Mesenchymal stem cell (in vitro differentiated cells and primary cell): ENCODE measurements around the gene CPNE1.
A peak's percentile ranks its signal among the peaks of the same experiment; 100 is the strongest.

ENCODE experiments used
- DNase-seq: peaks from one replicate; pipeline ENCODE4 v3.0.0-alpha.2; 2013
- H2AFZ ChIP-seq: one replicate; pipeline ENCODE4 v1.6.1; 2013; ENCODE audit warnings: low read depth, mild to moderate bottlenecking, control low read depth, inconsistent platforms, low read length, moderate library complexity
- H2AK5ac ChIP-seq: 2 replicates; pipeline ENCODE4 v1.6.1; 2013; ENCODE audit warnings: low read length, moderate library complexity, mild to moderate bottlenecking, inconsistent platforms; ENCODE audit not compliant: severe bottlenecking
- H2BK120ac ChIP-seq: one replicate; pipeline ENCODE4 v1.6.1; 2013; ENCODE audit warnings: low read depth, mild to moderate bottlenecking, inconsistent platforms, low read length, moderate library complexity
- H2BK12ac ChIP-seq, 2 experiments: one replicate each; pipeline ENCODE4 v1.6.1; 2013; ENCODE audit warnings: inconsistent platforms in 2 of 2, low read length in 2 of 2, mild to moderate bottlenecking in 2 of 2, moderate library complexity in 2 of 2, control low read depth in 1 of 2
- H2BK15ac ChIP-seq: one replicate; pipeline ENCODE4 v1.6.1; 2013; ENCODE audit warnings: mild to moderate bottlenecking, low read depth, inconsistent platforms; ENCODE audit not compliant: poor library complexity, severe bottlenecking
- H2BK5ac ChIP-seq: 2 replicates; pipeline ENCODE4 v1.6.1; 2013; ENCODE audit warnings: low read depth, mild to moderate bottlenecking, low read length, control low read depth, inconsistent platforms; ENCODE audit not compliant: poor library complexity, severe bottlenecking
- H3K14ac ChIP-seq, 2 experiments: one replicate each; pipeline ENCODE4 v1.6.1; 2013; ENCODE audit warnings: inconsistent platforms in 2 of 2, low read length in 2 of 2, control low read depth in 1 of 2, mild to moderate bottlenecking in 1 of 2, moderate library complexity in 1 of 2
- H3K18ac ChIP-seq, 2 experiments: one replicate each; pipeline ENCODE4 v1.6.1; 2013; ENCODE audit warnings: inconsistent platforms in 2 of 2, low read length in 2 of 2, control low read depth in 1 of 2, low read depth in 1 of 2, mild to moderate bottlenecking in 1 of 2
- H3K23ac ChIP-seq, 2 experiments: one replicate each; pipeline ENCODE4 v1.6.1; 2013; ENCODE audit warnings: inconsistent platforms in 2 of 2, low read length in 2 of 2, mild to moderate bottlenecking in 2 of 2, moderate library complexity in 2 of 2, control low read depth in 1 of 2
- H3K27ac ChIP-seq: 2 replicates; pipeline ENCODE4 v1.5.1; 2013; ENCODE audit warnings: mild to moderate bottlenecking, moderate library complexity, low read length, control low read depth, inconsistent platforms; ENCODE audit not compliant: poor library complexity, severe bottlenecking
- H3K27me3 ChIP-seq, 2 experiments: 2 replicates each; pipeline versions ENCODE4 v1.6.1 to v1.7.0; 2013; ENCODE audit warnings: low read length in 2 of 2, mild to moderate bottlenecking in 2 of 2, moderate library complexity in 2 of 2, control low read depth in 1 of 2, inconsistent platforms in 1 of 2; ENCODE audit not compliant: control insufficient read depth in 1 of 2, insufficient read depth in 1 of 2
- H3K36me3 ChIP-seq, 2 experiments: 2 replicates each; pipeline versions ENCODE4 v1.6.1 to v1.7.0; 2013; ENCODE audit warnings: low read length in 2 of 2, control low read depth in 1 of 2, inconsistent platforms in 1 of 2, low read depth in 1 of 2, mild to moderate bottlenecking in 1 of 2; ENCODE audit not compliant: insufficient read depth in 2 of 2, control insufficient read depth in 1 of 2
- H3K4ac ChIP-seq, 2 experiments: one replicate each; pipeline ENCODE4 v1.6.1; 2013; ENCODE audit warnings: inconsistent platforms in 2 of 2, low read length in 2 of 2, mild to moderate bottlenecking in 2 of 2, moderate library complexity in 2 of 2, control low read depth in 1 of 2, low read depth in 1 of 2
- H3K4me1 ChIP-seq: 2 replicates; pipeline ENCODE4 v1.6.1; 2013; ENCODE audit warnings: low read depth, low read length, control low read depth; ENCODE audit not compliant: control insufficient read depth, insufficient read depth
- H3K4me2 ChIP-seq: 2 replicates; pipeline ENCODE4 v1.6.1; 2013; ENCODE audit warnings: low read length, mild to moderate bottlenecking, inconsistent platforms; ENCODE audit not compliant: poor library complexity, severe bottlenecking
- H3K4me3 ChIP-seq, 2 experiments: 2 replicates each; pipeline versions ENCODE4 v1.5.1 to v1.7.0; 2013; ENCODE audit warnings: low read length in 2 of 2, mild to moderate bottlenecking in 2 of 2, control low read depth in 1 of 2, low read depth in 1 of 2; ENCODE audit not compliant: insufficient read depth in 1 of 2
- H3K79me1 ChIP-seq: replicated peaks from 2 replicates; pipeline ENCODE4 v1.6.1; 2013; ENCODE audit warnings: mild to moderate bottlenecking, control low read depth, low read length, inconsistent platforms; ENCODE audit not compliant: poor library complexity, severe bottlenecking
- H3K9ac ChIP-seq: 2 replicates; pipeline ENCODE4 v1.7.0; 2013; ENCODE audit warnings: mild to moderate bottlenecking, low read length, moderate library complexity
- H3K9me3 ChIP-seq: 2 replicates; pipeline ENCODE4 v1.7.0; 2013; ENCODE audit warnings: mild to moderate bottlenecking, low read length; ENCODE audit not compliant: control insufficient read depth
- H4K8ac ChIP-seq: one replicate; pipeline ENCODE4 v1.6.1; 2013; ENCODE audit warnings: inconsistent platforms, mild to moderate bottlenecking, low read length, moderate library complexity
- H4K91ac ChIP-seq: one replicate; pipeline ENCODE4 v1.6.1; 2013; ENCODE audit warnings: mild to moderate bottlenecking, low read length, inconsistent platforms
- WGBS: methylation state at CpG from one replicate; pipeline ENCODE4 v1.1.7; 2013; ENCODE audit warnings: mixed read lengths; 5-methylcytosine and 5-hydroxymethylcytosine counted together

The CPNE1 gene

GRCh38 chr20:35621560-35621946, 43.1 kb downstream of the CPNE1 start:
- Histone ChIP-seq H4K8ac (no peak overlapping the region), H3K9me3 (no peaks in the 10 kb centered on the region), H2BK12ac (no peak overlapping the region), H2AFZ (no peak overlapping the region), H2BK5ac (no peak overlapping the region), H3K27ac (no peak overlapping the region), H2BK15ac (no peak overlapping the region), H3K18ac (no peak overlapping the region), H3K4ac (no peak overlapping the region), H3K36me3 (peaks cover 20 to 32% of the 10 kb centered on the region in 2 experiments), H3K23ac (no peak overlapping the region), H3K4me2 (no peak overlapping the region), H3K14ac (no peak overlapping the region), H4K91ac (no peak overlapping the region), H3K79me1 (peaks cover 14% of the 10 kb centered on the region), H3K4me1 (peaks cover 24% of the 10 kb centered on the region), H3K4me3 (no peak overlapping the region), H2AK5ac (no peak overlapping the region), H3K9ac (no peak overlapping the region), H3K27me3 (no peaks in the 10 kb centered on the region), H2BK120ac (no peak overlapping the region)
- WGBS, result no CpG with 5 or more reads among the region's 2 CpGs
- no peak for DNase-seq

GRCh38 chr20:35620818-35621559, 43.7 kb downstream of the CPNE1 start:
- H3K4me1 ChIP-seq, result peaks cover 24% of the 10 kb centered on the region
- no peak overlapping the region for H2BK12ac ChIP-seq
- H3K4me2 ChIP-seq, result no peak overlapping the region
- peaks cover 14 to 26% of the 10 kb centered on the region in 2 experiments for H3K36me3 ChIP-seq
- no peak overlapping the region for H3K9ac ChIP-seq
- no peak overlapping the region for H3K18ac ChIP-seq
- H4K91ac ChIP-seq, result no peak overlapping the region
- no peak overlapping the region for H3K23ac ChIP-seq
- peaks cover 8% of the 10 kb centered on the region for H3K79me1 ChIP-seq
- H2AK5ac ChIP-seq, result no peak overlapping the region
- H3K27me3 ChIP-seq, result no peaks in the 10 kb centered on the region
- H2BK15ac ChIP-seq, result no peak overlapping the region
- H3K27ac ChIP-seq, result no peak overlapping the region
- H2AFZ ChIP-seq, result no peak overlapping the region
- 99% methylated on average over 11 of the region's 11 CpGs for WGBS
- no peaks in the 10 kb centered on the region for H3K9me3 ChIP-seq
- H3K14ac ChIP-seq, result no peak overlapping the region
- DNase-seq, result no peak
- no peak overlapping the region for H2BK5ac ChIP-seq
- no peak overlapping the region for H3K4ac ChIP-seq
- H2BK120ac ChIP-seq, result no peak overlapping the region
- H3K4me3 ChIP-seq, result no peak overlapping the region
- no peak overlapping the region for H4K8ac ChIP-seq

- no peaks in the 10 kb centered on the region for H3K27me3 ChIP-seq
- H2BK120ac ChIP-seq, result no peak overlapping the region
- H3K9me3 ChIP-seq, result no peaks in the 10 kb centered on the region
- 6% methylated on average over 44 of the region's 49 CpGs for WGBS
- H3K36me3 ChIP-seq, result peaks cover 10 to 14% of the 10 kb centered on the region in 2 experiments
- peak overlapping the region; percentile 11 for H3K9ac ChIP-seq
- H4K8ac ChIP-seq, result peak overlapping the region; percentile 82
- peaks cover 8% of the 10 kb centered on the region for H3K79me1 ChIP-seq
- peak overlapping the region; percentile 62 to 78 for H3K4me3 ChIP-seq
- peak; percentile 87 for DNase-seq
- no peak overlapping the region for H2AK5ac ChIP-seq
- H3K4ac ChIP-seq, result no peak overlapping the region
- no peak overlapping the region for H2BK5ac ChIP-seq
- H2BK15ac ChIP-seq, result no peak overlapping the region
- no peak overlapping the region for H2BK12ac ChIP-seq
- no peak overlapping the region for H3K14ac ChIP-seq
- peak overlapping the region; percentile 55 for H2AFZ ChIP-seq
- peak overlapping the region; percentile 27 for H3K27ac ChIP-seq
- no peak overlapping the region for H4K91ac ChIP-seq
- H3K4me2 ChIP-seq, result peak overlapping the region; percentile 94
- H3K4me1 ChIP-seq, result peaks cover 31% of the 10 kb centered on the region
- no peak overlapping the region for H3K23ac ChIP-seq
- peak overlapping the region in 1 of 2 experiments; percentile 76 for H3K18ac ChIP-seq
These were observed 45.3 kb downstream of the CPNE1 start for GRCh38 chr20:35619196-35620095.
